ENCODE results near the gene EZH1.

Gene EZH1

GRCh38 chr17:42744806-42745617, at the start of gene EZH1:
EZH1 (minus strand) TSS chr17:42745040; CDS start chr17:42728941, 16,099 bp downstream.
- DNase-seq: peak; percentile 9 to 94 (median 84)

DNA sequence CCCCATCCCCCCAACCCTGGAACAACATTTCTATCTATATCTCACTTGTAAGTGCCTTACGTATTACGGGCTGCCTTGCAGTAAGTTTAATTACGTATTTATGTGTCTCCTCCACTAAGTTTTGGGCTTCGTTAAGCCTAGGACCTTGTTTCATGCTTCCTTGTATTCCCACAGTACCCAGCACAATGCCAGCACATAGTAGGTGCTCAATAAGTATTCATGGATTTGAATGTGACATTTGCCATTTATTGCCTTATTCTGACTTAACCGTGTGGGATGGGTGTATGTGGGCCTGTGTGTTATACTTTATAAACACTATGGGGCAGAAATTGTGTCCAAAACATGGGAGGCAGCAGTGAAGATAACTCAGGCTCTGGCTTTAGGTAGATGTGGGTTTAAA, 47.7 kb upstream of the EZH1 start:
- DNase-seq: no peak

DNA sequence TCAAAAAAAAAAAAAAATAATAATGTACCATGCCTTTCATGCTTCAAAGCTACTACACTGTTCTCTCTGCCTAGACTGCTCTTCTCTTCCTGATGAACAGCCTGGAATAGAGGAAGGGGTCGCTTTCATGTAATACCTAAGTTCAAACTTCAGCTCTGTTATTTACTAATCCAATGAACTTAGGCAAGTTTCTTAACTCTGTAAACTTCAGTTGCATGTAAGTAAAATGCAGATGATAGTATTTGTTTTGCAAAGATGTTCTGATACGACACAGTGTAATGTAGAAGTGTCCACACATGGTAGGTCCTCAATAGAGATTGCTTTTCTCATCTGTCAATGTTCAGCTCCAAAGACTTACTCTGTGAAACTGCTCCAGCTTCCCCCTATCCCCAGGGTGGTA, 47.1 kb upstream of the EZH1 start:
- no peak for DNase-seq

- DNase-seq: no peak
These were observed 42.4 kb upstream of the EZH1 start for GRCh38 chr17:42787266-42787665.

GRCh38 chr17:42784811-42785592, 40.2 kb upstream of the EZH1 start:
- no peak for DNase-seq

GRCh38 chr17:42784409-42784808, 39.6 kb upstream of the EZH1 start:
- no peak for DNase-seq

DNA sequence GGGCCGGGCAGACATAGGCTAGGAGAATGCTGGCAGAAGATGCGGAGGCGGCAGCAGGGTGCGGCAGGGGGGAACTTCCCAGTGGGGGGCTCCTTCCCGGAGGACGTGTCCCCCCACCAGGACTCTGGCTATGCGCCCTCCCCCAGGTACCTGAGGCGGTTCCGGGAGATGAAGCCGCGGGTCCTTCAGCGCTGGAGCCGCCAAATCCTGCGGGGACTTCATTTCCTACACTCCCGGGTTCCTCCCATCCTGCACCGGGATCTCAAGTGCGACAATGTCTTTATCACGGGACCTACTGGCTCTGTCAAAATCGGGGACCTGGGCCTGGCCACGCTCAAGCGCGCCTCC, 38.9 kb upstream of the EZH1 start:
- no peak for DNase-seq

- no peak for DNase-seq
These were observed 38.4 kb upstream of the EZH1 start for GRCh38 chr17:42783062-42783790.

GRCh38 chr17:42782166-42783061, 37.6 kb upstream of the EZH1 start:
- no peak for DNase-seq

DNA sequence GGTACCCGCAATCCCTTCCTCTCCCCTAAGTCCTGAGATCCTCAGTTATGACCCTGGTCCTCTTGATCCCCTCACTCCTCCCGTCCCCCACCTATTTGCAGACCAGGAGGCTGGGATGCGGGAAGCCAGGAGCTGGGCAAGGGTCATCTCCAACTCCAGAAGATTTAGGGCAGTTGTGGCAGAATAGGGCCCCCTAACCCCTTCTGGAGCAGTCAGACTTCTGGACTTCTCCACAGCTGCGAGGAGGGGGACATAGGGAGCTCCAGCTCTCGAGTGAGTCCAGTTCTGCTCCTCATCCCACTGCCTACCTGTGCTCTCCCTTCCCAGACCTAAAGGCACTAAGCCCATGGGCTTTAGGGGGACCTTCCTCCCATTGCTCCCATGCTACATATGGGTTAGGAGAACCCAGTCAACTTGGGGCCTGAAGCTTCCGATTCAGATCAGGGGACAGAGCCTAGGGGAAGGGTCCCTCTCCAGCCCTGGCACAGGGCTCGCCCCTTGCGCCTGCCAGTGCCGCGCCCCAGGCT, 36.9 kb upstream of the EZH1 start:
- DNase-seq: no peak

- no peak for DNase-seq
These were observed 36.2 kb upstream of the EZH1 start for GRCh38 chr17:42780851-42781638.

DNA sequence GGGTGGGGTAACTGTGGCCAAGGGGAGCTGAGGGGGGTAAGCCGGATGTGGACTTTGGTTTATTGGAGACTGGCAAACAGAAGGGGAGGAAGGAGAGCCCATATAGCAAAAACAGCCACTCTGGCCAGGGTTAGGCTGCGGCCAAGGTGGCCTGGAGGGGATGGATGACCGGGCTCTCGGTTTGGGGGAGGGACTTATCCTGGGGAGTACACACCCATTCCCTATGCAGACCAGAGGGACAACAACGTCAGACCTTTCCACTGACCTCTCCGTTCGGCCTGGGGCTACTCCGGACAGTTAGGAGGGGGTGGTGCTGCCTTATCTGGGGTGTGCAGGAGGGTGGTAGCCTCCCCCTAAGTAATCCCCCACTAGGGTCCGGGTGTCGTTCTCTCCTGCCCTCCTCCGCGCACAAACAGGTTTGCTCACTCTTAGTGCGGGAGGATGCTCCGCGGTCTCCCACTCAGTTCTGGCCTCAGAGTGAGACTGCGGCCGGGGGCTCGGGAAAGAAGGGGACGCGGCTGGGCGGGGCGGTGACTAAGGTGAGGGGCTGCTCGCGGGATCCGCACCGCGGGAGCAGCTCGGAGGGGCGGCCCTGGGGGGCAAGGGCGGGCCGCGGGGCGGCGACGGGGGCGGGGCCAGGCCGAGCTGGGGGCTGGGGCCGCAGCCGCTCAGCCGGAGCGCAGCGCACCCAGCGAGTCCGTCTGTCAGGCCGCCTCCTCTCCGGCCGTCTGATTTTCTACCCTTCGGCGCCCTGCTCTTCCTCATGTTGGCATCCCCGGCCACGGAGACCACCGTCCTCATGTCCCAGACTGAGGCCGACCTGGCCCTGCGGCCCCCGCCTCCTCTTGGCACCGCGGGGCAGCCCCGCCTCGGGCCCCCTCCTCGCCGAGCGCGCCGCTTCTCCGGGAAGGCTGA, 35.4 kb upstream of the EZH1 start, which contains the start of gene WNK4:
Gene WNK4, plus strand, starts transcription at position 675 of the 915 bp plus-strand sequence. Its CDS starts 89 bp downstream, at position 764.
- DNase-seq: no peak

- DNase-seq: no peak
These were observed 34.6 kb upstream of the EZH1 start for GRCh38 chr17:42779304-42779935.

GRCh38 chr17:42778570-42778969, 33.7 kb upstream of the EZH1 start:
- no peak for DNase-seq

DNA sequence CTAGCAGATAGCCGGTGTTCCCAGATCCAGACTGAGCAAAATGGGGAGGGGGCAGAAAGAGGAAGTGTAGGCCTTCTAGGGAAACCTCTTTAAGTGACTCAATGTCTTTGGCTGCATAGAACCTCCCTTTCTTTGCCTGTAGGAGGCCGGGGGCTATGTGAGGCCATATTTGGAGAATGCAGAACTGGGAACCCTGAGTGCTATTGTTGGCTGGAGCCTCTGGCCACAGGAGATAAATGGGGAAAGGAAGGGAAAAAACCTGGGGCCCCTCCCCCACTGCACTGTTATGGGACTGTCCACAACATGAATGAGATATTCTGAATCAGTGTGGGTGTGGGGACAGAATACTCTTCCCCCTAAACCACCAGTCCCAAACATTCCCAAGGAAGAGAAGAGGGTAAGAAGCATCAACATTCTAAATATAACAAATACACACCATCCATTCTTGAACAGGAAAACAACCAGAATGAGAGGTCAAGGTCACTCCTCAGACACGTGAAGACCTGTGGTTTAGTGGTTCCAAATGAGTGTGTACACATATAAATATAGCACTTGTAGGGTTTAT, 30.8 kb upstream of the EZH1 start:
- no peak for DNase-seq

- no peak for DNase-seq
These were observed 29.4 kb upstream of the EZH1 start for GRCh38 chr17:42774066-42774745.
